HG02943 (cell line): ENCODE data around the gene GPR32.
A peak's percentile ranks its signal among the peaks of the same experiment; 100 is the strongest.
"Not testable (repeated sequence)": the region's sequence is repeated elsewhere in the genome, so short reads cannot be mapped to it uniquely, and the experiment has no call there.

Experiments used
- ATAC-seq: cut with Tn5 transposase; IDR thresholded peaks from one replicate; pipeline ENCODE4 v1.9.1; 2021; ENCODE audit warnings: mild to moderate bottlenecking, low read depth, moderate library complexity; ENCODE audit not compliant: unreplicated experiment

GPR32 gene

DNA sequence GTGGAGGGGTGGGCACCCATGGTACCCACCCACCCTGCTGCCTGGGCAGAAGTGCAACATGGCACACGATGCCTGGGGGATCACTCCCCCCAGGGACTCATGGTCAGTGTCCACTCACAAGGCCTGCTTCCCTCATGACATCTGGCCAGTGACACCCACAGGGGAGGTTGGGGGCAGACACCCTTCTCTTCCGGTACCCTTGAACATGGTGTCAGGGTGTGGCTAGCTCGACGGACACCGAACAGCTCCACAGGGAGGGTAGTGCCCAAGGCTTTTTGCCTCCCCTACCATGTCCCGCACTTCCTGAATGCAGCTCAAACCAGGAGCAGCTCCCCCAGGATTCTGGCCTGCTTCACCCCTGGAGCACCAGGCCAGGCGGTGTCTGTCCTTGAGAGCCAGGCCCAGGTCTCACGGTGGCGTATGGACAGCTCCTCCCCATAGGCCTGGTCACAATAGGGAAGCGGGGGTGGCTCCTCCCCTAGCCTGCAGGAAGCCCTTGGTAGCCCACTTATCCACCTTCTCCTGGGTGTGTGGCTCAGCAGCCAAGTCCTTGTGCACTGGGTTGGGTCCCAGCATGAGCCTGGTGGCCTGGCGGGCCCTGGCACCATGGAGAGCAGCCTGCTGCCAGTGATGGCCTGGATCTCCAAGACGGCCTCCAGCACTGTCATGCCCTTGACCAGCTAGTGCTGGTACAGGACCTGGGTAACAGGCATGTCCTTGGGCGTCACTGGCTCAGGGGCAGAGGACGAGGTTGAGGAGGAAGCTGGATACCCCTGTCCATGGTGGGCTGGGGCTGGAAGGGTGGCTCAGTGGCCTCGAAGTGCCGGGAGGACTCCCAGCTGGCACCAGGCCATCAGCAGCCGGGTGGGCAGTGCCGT is 27.8 kb downstream of the GPR32 start:
- ATAC-seq = no peak

GRCh38 chr19:50798659-50799546 is 28.6 kb downstream of the GPR32 start:
- no peak for ATAC-seq

DNA sequence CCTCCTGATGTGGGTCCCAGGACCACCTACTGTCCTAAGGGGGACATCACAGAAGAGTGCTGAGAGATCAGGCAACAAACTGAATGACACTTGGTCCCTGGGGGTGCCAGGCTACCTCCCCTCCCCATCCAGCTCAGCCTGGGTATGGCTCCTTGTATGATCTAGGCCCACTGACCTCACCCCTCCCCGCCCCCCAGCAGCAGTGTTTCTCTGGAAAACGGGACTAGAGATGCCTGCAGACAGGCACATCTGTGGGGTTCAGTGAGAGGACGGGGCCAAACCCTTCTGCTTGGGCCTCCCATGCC is 29.2 kb downstream of the GPR32 start:
- no peak for ATAC-seq

- no peak for ATAC-seq
These were observed 30.8 kb downstream of the GPR32 start for GRCh38 chr19:50801107-50801506.

- ATAC-seq = peak; percentile 9
These were observed 33.6 kb downstream of the GPR32 start for GRCh38 chr19:50803633-50804419.

DNA sequence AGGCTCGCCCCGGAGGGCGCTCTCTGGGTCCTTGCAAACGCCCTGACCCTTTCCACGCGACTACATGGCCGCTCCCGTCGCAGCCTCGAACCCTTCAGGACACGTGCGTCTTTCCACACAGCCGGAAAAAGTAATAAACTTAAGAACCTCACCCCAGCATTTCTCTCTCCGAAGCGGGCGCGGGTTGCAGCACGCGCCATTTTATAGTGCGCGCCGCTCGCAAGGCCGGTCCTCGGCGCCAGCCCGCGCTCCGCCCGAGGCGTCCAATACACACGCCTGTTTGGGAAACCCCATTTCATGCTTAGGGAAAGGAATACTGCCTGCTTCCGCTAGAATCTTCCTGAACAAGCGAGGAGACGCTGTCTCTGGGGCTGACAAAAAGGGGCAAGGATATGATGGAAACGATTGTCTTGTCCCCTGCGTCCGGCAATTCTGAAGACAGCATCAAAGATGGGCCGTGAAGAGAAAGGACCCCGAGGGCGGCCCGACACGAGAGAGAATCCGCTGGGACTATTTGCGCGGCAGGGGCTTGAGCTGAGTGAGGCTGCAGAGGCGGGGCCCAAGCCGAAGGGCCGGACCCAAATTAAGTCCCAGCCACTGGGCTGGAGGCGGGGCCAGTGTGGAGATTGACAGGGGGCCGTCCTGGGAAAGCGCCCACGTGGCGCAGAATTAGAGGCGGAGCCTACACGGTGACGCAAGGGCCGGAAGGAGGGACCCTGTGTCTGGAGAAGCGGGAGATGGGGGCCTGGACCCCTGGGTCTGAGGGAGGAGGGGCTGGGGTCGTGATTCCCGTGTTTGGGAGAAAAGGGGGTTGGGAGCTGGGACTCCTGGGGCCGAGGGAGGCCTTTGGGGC is 34.4 kb downstream of the GPR32 start:
- ATAC-seq = peak; percentile 86

GRCh38 chr19:50808856-50809255 is 38.6 kb downstream of the GPR32 start:
- ATAC-seq = no peak

DNA sequence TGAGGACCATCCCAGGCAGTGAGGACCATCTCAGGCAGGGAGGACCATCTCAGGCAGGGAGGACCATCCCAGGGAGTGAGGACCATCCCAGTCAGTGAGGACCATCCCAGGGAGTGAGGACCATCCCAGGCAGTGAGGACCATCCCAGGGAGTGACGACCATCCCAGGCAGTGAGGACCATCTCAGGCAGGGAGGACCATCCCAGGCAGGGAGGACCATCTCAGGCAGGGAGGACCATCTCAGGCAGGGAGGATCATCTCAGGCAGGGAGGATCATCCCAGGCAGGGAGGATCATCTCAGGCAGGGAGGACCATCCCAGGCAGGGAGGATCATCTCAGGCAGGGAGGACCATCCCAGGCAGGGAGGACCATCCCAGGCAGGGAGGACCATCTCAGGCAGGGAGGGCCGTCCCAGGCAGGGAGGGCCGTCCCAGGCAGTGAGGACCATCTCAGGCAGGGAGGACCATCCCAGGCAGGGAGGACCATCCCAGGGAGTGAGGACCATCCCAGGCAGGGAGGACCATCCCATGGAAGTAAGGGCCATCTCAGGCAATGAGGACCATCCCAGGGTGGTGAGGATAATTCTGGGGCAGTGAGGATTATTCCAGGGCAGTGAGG is 41.5 kb downstream of the GPR32 start:
- ATAC-seq = not testable (repeated sequence)

GRCh38 chr19:50812474-50812873 is 42.2 kb downstream of the GPR32 start:
- ATAC-seq = no peak

GRCh38 chr19:50814883-50815282 is 44.6 kb downstream of the GPR32 start:
- ATAC-seq = no peak

GRCh38 chr19:50815439-50815838 is 45.2 kb downstream of the GPR32 start:
- no peak for ATAC-seq

DNA sequence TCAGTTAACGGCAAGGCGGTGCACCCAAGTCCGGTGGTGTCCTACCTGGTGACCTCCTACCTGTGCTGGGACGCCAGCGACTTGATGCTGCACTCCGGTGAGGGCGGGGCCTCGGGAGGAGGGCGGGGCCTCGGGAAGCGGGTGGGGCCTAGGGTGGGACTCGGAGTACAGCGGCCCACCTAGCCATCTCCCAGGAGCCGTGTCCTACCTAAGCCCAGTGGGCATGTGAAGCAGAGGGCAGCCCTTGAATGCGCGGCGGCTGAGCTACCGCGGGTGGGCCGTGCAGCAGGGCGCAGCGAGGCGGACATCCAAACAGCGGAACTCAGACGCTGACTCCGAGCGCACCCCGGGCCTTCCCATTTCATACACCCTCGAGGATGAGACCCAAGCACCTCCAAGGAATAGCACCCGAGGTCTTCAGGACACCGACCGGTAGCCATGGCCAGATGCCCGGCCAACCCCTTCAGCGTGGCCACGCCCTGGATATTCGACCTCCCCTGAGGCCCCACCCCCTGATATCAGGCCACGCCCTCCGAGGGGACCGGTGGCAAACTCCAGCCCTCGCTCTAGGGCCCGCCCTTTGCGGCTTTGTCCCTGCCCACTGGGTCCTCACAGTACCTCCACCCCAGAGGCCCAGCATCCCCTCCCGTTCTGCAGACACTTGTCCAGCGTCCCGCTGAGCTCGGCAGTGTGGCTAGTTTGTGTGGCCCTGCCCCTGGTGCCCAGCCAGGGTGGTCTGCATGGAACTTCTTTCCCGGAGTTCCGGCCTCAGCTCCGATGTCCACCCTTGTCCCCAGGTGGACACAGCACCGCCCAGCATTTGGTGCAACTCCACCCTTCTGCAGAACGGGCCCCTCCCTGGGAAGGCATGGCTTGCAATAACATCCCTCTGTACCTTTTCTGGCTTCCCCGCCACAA is 47.9 kb downstream of the GPR32 start:
- peak; percentile 57 for ATAC-seq

DNA sequence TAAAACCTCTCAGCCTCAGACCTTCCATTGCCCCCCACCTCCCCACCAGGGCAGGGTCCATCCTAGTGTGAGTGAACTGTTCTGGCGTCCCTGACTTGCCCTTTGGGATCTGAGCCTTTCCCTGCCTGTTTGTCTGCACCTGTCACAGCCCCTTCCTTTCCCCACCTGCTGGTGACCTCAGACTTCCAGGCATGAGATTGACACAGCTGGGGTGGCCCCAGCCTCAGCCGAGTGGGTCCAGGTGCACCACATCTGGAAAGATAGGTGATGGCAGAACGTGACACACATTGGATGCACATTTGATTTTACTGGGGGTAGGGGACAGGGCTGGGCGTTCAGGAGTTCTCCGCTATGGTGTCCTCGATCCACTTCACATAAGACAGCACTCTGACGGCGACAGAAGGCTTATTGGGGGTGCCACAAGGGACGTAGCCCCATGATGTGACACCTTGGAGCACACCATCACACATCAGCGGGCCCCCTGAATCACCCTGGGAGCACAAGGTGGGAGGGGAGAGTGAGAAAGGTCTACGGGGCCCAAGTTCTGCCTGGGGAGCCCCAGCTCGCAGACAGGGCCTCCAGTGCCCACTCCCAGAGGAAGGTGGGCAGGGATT is 48.7 kb downstream of the GPR32 start:
- ATAC-seq = no peak

GRCh38 chr19:50819636-50820035 is 49.4 kb downstream of the GPR32 start:
- no peak for ATAC-seq

- no peak for ATAC-seq
These were observed 49.8 kb downstream of the GPR32 start for GRCh38 chr19:50820086-50820485.

DNA sequence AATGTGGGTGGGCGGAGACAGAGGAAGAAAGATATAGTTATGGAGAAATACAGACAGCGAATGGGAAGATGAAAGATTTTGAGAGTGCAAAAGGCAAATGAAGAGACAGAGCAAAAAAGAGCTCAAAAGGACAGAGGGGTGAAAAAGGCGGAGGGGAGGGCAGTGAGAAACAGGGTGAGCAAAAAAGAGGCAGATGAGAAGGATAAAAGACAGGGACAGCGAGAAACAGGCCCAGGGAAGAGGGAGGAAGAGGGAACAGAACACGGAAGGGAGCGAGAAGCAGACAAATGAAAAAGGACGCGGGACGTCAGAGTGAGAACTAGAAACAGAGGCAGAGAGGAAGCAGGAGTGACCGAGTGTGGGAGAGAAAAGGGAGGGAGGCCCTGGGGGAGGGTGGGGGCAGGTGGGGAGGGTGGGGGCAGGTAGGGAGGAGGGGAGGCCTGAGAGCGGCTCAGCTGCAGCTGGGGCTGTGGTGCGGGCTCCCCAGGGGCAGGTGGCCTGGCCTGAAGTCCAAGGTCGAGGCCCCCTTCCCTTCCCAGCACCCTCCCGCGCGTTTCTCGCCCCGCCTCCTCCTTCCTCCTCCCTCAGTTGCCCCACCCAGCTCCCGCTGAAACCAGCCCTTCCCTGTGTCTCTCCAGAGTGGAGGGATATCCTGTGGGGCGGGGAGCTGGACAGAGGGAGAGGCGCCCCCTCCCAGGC is 50.4 kb downstream of the GPR32 start:
- ATAC-seq = no peak

DNA sequence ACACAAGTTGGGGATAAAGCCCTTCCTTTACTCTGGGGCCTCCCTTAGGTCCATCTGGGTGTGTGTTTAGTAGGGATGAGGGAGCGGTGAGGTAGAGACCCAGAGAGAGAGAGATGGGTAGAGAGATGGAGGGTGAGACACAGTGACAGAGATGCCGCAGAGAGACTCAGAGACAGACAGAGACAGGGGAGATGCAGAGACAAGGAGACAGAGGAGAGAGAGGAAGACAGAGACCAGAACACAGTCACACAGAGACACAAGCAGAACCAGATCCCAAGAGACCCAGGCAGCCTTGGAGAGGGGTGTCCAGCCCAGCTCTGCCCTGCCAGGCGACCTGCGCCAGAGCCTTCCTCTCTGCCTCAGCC is 51.0 kb downstream of the GPR32 start:
- ATAC-seq = no peak
